CD4-positive, alpha-beta T cell treated with Interleukin-12 subunit alpha and Interleukin-12 subunit beta, for 1 hour (primary cell): Measurements from ENCODE around the gene DNAAF8.
"Not testable (repeated sequence)": the region's sequence is repeated elsewhere in the genome, so short reads cannot be mapped to it uniquely, and the experiment has no call there.

Experiments
- DNase-seq: peaks from one replicate; pipeline ENCODE4 v3.0.0-alpha.2; 2020

The DNAAF8 gene

DNA sequence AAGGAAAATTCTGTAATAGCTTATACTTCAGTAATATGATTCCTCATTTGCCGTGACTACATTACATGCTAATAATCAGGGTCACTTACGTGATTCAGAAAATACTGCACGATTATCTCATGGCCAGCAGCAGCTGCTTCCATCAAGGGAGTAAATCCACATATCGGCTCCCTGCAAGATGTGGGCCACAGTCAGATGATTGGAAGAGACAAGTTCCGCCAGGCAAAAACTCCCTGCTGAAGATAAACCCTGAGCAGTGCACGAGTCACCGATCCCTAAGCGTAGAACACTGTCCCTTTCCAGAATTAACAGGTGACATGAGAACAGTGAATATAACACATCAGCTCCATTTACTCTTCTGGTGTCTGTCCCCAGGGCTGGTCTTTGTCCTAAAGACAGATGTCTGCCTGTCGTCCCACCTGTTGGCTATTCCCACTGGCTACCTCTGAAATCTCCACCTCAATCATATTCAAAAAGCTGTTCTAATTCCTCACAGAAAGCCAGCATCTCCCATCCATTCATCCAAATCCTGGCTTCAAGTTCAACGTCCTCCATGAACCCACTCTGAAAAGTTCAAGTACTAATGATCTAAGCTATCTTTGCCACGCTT is 9.6 kb upstream of the DNAAF8 start:
- DNase-seq: no peak

DNA sequence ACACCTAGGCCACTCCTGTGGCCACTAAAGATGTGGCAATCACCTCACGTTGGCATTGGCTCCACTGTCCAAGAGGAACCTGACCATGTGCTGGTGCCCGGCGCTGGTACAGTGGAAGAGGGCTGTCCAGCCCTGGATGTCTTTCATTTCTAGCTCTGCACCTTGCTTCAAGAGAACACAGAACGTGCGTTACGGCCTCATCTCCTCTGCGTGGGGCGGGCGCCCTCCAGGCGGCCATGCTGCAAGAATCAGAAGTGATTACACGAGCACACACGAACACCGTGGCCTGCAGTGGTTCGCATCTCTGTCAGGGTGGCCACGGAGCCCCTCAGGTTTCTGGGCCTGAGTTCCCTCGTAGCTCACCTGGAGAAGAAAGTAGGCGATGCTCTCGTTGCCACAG is 7.7 kb upstream of the DNAAF8 start:
- no peak for DNase-seq

DNA sequence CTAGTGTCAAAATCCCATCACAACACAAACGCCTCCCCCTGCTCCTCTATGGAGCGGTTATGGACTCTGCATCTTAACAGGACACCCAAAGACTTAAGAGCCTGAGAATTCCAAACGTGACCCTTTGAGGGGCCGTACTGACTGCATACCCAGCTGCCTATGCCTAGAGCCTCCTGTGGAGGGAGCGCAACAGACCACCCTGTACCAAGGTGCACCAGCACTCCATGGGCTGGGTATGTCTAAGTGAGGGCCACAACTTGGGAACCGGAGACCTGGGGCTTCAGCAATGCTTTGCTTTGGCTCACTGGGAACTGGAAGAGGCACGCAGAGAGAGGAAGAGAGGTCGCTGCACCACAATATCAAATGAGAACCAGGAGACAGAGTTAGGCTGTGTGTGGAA is 5.7 kb upstream of the DNAAF8 start:
- DNase-seq: no peak

DNA sequence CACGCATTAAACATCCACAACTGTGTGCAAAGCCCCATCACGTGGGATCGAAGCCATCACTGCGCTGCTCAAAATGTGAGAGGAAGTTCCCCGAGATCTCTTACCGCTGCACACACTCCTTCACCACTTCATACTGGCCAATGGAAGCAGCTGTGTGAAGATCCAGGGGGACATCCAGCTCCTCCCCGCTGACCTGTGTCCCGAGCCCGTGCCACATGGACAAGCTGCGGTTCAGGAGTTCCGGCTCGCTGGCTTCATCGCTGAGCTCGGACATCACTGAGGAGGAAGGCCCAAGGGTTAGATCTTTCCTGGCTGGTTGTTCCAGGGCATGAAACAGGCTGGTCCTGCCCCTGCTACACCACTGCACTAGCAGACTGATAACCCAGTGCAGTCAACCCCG is 4.5 kb upstream of the DNAAF8 start:
- DNase-seq: no peak

DNA sequence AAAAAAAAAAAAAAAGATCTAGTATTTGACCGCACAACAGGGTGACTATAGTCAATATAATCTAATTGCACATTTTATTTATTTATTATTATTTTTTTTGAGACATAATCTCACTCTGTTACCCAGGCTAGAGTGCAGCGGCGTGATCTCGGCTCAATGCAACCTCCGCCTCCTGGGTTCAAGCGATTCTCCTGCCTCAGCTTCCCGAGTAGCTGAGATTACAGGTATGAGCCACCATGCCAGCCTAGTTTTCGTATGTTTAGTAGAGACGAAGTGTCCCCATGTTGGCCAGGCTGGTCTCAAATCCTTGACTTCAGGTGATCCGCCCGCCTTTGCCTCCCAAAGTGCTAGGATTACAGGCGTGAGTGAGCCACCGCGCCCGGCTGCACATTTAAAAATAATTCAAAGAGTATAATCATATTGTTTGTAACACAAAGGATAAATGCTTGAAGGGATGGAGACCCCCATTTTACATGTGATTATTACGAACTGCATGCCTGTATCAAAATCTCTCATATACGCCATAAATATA is 1.1 kb upstream of the DNAAF8 start:
- no peak for DNase-seq

DNA sequence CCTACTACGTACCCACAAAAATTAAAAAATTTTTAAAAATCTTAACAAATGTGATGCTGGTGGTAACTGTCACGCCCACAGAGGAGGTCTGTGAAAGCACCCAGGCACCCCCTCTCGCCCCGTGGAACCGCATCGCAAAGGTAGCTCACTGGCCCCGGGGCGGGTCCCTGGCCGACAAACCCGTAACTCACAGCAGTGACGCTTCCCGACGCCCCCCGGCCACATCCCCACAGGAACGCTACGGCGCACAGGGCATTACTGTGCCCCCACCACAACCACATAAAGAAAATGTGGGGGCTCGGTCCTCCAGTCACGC is 632 bp upstream of the DNAAF8 start:
- no peak for DNase-seq

DNA sequence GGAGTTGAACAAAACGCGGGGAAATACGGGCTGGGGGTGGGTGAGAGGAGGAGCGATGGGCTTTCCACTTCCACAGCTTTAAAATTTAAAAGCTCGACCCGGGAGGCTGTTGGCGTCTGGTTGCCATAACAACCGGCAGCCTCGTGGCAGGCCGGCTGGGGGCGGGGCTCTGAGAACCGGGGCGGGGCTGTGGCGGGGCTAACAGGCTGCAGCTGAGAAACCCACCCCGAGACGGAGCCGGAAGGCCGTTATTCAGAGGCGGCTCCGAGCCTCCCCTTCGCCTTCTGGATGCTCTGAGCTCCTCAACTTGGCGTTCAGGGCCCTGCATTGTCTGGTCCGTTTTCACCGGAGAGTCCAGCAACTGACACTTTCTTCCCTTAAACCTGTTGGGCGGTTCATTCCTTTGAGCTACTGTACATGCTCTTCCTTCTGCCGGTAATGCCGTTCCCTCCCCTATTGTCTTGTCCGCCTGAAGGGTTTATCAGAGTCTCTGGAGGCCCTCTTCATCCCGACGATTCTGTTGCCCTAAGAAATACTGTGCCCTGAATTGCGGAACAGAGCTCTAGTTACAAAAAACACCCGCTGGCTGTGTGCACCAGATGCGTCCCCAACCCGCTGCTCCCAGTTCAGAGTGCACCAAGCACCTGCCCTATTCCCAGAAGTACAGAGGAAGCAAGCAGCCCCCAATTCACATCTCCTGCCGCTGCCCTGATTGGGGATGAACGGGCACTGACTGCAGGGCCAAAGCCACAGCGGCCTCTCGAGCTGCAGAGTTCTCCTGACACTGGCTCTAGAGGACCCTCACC is 596 bp downstream of the DNAAF8 start:
- peak; percentile 94 for DNase-seq

DNA sequence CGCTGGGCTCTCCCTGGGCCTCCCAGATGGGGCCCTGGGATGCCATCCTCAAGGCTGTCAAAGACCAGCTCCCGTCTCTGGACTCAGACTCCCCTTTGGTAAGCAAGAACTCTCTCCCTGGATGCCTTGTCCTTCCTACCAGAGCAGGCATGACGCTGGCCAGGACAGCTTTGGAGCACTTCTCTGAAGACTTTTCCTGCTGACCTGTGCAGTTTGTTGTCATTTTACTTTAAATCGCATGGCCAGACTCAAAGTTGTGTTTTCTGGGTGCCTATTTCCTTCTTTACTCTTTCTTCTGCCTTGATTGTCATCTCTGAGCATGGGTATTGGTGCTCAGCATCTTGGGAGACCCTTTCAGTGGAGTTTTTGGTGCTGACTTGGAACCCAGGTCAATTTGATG is 2.2 kb downstream of the DNAAF8 start:
- no peak for DNase-seq

DNA sequence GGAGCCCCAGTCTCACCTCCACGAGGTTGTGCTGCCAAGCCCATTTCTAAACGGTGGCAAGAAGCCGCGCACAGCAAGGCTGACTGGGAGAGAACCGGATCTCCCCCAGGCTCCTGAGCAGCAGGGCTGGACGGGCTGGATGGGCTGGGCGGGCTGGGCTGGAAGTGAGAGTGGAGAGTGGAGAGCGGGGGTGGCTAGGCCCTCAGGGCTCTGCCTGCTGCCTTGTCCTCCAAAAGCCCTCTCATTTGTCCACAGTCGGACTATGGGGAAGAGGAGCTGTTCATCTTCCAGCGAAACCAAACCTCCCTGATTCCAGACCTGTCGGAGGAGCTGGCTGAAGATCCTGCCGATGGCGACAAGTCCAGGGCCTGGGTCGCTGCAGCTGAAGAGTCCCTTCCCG is 3.2 kb downstream of the DNAAF8 start:
- no peak for DNase-seq

DNA sequence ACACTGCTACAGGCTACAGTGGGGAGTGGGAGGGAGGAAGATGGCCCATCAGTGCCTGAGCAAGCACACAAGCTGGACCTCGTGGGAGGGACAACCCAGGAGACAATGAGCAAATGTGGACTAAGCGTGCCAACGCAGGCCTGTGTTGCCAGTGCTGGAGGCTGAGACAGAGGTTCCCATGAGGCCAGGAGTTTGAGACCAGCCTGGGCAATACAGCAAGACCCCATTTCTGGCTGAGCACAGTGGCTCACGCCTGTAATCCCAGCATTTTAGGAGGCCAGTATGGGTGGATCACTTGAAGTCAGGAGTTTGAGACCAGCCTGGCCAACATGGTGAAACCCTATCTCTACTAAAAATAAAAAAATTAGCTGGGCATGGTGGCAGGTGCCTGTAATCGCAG is 4.0 kb downstream of the DNAAF8 start:
- not testable (repeated sequence) for DNase-seq

DNA sequence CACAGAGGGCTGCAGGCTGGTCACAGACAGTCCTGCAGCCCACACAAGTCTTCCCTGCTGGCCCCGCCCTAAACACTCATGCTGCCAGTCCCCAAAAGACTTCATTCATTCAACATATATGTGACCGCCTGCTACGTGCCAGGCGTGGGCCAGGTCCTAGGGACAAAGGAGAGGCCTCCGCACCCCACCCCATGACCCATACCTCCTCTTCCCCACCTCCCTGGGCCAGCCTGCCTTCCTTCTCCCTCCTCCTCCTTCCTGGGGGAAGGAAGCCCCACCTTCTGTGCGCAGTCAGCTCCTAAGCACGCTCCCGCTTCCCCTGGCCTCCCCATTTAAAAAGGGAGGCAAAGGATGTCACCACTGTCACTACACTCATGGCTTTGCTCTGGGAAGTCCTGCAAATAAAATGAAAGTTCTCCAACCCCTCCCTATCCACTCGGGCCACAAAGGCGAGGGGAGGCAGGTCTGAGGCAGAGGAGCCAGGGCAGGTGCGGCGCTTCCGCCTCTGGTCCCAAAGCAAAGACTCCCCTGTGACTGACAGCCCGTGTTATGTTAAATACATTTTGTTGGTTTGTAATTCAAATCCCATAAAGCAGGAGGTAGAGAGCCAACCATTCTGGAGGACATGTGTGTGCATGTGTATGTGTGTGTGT is 9.0 kb downstream of the DNAAF8 start:
- DNase-seq: no peak

DNA sequence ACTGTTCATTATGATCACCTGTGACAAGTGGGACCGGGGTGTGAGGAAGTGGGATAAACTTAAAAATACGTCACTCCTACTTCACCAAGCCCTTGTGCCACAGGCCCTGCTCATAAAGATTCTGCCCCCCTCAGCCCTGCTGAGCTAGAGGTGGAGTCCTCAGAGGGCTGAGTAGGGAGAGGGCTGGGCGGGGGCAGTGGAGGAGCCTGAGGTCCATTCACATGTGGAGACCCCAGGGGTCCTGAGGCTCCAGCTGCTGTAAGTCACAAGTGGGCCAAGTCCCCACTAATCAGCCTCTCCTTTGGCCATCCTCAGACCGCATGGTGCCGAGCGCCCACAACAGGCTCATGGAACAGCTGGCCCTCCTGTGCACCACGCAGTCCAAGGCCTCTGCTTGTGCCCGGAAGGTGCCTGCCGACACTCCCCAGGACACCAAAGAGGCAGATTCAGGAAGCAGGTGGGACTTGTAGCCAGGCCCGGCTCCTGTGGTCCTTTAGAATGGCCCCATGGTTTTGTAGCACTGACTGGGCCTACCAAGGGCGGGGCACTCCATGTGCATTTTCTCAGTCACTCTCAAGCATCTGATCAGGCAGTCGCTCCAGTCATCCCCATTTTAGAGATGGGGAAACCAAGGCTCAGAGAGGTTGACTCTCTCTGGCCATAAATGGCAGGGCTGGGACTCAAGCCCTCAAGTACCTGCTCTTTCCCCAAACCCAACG is 10.4 kb downstream of the DNAAF8 start:
- DNase-seq: no peak

DNA sequence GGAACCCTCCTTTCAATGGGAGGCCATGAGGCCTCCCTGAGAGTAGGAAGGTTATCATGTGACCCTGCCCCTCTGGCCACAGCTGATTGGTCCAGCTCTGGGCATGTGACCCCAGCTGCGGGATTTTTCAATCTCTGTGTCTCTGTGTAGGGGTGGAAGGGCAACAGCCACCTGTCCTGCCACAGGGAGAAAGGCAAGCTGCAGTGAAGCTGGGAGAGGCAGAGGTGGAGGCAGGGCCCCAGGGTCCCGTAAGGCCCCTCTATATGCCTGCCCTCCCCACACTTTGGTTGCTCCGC is 10.9 kb downstream of the DNAAF8 start:
- DNase-seq: no peak

DNA sequence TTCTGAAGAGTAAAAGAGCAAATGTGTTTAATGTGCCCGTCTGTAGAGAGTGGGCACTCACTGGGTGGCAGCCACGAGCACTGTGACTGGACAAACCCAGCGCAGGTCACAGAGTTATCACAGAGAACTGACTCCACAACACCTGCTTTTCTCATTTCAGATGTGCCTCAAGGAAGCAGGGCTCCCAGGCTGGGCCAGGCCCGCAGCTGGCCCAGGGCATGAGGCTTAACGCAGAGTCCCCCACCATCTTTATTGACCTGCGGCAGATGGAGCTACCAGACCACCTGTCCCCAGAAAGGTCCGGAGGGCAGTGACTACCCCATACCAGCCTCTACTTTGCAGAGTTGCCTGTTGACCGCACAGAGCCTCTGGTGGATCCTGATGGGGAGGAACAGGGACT is 11.9 kb downstream of the DNAAF8 start:
- no peak for DNase-seq

DNA sequence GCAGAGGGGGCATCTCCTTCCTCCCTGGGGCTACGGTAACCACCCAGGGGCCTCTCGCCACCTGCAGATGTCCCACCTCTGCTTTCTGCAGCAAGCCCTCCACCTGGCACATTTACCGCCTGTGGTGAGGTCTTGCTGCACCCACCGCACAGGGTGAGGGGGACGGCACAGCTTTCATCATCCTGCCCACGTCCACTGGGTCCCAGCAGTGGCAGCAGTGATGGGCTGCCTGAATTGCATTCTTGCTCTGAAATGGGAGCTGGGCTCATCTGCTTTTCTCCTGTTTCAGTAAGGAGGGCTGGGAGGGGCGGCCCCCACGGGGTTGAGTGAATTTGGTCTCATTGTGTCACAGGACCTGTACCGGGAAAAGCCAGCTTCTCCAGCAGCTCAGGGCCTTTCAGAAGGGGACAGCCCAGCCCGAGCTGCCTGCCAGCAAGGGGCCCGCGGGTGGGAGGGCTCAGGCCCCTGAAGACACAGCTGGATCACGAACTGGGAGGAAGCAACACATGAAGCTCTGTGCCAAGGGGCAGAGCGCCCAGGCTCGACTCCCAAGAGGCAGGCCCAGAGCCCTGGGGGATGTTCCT is 12.7 kb downstream of the DNAAF8 start:
- no peak for DNase-seq

DNA sequence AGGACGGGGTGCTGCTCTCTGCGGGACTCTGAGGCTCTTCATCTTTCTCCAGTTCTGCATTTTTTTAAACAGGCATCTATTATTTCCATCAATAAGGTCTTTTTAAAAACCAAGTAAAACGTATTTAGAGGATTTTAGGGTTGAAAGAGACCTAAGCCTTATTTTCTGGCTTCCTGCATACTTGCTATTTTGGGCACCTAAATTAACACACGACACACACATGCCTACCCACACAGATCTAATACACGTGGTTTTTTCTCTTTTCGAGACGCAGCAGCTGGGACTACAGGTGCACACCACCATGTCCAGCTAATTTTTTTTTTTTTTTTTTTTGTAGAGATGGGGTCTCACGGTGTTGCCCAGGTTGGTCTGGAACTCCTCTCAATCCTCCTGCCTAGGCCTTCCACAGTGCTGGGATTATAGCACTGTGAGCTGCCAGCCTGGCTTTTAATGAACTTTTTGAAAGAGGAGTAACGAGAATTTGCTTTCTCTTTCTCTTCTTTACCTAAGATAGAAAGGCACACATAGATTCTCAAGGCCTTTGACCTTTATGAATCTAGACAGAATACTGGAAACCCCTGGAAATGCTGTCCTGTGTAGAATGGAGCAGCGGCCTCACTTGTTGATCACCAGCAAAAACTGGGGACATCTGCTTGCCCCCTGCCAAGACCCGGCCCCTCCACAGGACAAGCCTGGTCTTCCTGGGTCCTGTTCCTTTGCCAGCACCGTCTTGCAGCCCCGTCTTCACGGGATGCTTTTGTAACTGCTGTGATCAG is 13.8 kb downstream of the DNAAF8 start:
- DNase-seq: no peak

DNA sequence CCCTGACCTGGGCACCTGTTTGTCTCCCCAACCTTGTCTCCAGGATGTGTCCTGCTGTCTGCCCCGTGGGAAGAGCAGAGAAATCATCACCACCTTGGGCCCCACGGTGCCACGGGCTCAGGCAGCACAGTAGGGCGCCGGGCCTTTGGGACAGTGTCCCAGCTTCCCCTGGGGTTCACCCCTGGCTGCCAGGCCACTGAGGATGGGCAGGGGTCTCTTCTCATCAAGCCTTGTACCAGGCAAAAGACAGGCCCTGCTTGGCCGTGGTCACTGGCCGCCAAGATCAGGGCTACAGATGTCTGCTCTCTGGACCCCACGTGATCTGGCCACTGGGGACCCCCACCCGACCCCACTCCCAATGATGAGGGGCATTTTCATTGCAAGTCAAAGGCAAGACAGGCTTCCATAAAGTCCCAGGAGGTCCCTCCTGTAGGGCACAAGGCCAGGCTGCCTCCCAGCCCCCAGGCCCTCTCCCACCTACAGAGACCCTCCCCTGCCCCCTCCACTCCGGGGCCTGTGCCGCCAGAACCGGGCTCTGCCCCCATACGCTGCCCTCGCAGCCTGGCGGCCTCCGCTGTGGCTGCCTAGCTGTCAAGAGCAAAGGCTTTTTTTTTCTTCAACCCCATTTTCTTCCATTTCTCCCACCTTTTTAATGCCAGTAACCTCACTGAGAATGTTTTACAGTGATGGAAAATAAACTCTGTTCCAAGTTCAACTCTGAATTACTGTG is 14.5 kb downstream of the DNAAF8 start:
- no peak for DNase-seq

DNA sequence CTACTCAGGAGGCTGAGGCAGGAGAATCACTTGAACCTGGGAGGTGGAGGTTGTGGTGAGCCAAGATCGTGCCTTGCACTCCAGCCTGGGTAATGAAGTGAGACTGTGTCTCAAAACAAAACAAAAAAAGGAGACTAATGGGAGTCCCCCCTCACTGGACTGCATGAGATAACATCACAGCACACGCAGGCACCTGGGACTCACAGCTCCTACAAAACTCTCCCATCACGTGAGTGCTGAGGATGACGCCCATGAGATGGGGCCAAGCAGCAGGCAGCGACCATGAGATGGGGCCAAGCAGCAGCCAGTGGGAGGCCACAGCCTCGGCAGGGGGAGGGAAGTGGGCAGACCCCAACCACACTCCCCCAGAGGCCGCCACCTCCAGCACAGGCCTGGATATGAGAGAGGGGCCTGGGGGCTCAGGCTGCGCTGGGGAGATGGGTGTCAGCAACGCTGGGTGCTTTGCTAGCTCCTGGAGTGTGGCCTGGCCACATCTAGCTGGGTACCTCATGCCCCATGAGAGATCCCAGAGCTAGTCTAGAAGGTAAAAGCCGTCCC is 15.4 kb downstream of the DNAAF8 start:
- DNase-seq: no peak

DNA sequence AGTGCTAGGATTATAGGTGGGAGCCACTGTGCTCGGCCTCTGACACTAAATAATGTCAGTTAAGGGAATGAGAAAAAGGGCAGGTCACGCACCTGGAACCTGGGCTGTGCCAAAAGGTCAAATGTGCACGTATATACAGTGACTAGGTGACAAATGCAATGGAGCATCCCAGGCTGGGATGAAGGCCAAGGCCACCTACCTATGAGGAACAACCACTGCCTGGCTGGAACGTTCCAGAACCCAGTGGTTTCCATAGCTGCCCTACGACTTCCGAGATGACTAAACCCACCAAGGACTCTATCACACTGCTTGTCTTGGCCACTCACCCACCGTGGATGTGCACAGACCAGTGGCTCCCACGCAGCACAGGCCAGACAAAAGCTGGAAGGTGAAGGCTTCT is 16.6 kb downstream of the DNAAF8 start:
- DNase-seq: no peak

DNA sequence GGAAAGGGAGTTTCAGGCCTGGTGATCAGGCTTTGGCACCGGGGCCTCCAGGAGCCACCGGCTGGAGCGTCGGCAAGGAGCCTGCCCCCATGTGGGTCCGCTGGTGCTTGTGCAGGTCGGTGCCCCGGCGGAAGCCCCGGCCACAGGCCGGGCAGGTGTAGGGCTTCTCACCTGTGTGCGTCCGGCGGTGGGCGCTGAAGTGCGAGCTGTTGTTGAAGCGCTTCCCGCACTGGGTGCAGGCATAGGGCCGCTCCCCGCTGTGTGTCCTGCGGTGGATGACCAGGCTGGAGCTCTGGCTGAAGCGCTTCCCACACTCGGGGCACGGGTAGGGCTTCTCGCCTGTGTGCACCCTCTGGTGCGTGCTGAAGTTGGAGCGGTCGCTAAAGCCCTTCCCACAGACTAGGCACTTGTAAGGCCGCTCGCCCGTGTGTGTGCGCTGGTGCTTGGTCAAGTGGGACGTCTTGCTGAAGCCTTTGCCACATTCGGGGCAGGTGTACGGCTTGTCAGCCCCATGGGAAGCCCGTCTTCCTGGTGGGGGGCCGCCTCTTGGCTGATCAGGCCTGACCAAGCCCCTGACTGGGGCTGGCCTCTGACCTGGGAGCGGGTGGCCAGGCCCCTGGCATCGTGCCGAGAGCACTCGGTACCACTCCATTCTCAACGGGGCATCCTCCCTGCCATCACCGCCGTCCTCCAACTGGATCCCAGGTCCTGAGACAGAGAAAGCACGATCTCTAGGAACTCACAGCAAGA is 18.2 kb downstream of the DNAAF8 start:
- DNase-seq: no peak

DNA sequence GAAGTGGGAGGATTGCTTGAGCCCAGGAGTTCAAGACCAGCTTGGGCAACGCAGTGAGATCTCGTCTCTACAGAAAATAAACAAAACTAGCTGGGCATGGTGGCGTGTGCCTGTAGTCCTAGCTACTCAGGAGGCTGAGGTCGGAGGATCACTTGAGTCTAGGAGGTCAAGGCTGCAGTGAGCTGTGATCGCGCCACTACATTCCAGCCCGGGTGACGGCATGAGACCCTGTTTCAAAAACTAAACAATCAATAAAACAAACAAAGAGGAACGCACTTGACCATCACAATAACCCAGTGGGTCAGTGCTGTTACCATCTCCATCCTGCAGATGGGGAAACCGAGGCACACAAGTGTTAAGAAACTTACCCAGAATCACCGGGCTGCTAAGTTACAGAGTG is 18.9 kb downstream of the DNAAF8 start:
- no peak for DNase-seq
